ENCODE data around the gene OBSCN.

The OBSCN gene

DNA sequence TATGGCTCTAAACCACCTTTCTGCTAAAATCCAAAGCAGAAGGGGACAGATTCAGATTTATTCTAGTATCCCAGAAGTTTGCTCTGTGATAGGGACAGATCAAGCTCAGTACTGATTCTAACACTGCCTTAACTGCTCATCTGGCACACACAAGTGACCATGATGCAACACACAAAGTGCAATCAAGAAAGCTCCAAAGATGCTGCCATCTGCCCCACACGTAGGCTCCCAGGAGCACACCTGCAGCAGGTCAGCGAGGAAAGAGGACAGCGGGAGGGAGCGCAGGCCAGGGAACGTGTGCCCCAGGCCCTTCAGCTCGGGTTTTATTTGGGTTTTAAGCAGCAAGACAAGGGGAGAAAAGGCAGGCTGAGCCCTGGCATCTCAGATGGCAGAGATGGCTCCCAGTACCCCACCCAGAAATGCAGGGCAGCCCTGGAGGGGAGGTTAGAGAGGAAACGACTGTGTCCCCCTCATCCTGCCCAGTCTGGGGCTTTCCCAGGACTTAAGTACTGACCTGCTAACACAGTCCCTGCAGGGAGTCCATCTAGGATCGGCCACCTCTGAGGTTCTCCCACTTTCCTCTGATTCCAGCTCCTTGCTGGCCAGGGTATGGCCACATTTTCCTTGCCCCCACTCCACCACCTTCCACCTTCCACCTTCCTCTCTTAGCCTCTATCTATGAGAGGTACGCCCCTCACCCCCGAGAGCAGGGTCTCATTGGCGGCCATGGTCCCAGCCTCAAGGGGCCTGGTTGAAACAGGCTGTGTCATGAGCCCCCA, 197.5 kb downstream of the OBSCN start:
- no peak for DNase-seq

DNA sequence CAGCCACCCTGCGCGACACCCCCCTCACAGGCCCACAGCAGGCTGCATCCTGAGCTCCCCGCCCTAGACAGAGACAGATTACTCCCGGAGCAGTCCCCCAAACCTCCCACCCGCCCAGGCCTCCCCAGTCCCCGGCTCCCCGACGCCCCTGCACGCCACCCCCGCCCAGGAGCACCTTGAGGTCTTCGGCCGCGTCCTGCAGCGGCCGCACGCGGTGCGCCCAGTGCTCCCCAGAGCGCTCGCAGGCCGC, 198.1 kb downstream of the OBSCN start:
- no peak for DNase-seq

DNA sequence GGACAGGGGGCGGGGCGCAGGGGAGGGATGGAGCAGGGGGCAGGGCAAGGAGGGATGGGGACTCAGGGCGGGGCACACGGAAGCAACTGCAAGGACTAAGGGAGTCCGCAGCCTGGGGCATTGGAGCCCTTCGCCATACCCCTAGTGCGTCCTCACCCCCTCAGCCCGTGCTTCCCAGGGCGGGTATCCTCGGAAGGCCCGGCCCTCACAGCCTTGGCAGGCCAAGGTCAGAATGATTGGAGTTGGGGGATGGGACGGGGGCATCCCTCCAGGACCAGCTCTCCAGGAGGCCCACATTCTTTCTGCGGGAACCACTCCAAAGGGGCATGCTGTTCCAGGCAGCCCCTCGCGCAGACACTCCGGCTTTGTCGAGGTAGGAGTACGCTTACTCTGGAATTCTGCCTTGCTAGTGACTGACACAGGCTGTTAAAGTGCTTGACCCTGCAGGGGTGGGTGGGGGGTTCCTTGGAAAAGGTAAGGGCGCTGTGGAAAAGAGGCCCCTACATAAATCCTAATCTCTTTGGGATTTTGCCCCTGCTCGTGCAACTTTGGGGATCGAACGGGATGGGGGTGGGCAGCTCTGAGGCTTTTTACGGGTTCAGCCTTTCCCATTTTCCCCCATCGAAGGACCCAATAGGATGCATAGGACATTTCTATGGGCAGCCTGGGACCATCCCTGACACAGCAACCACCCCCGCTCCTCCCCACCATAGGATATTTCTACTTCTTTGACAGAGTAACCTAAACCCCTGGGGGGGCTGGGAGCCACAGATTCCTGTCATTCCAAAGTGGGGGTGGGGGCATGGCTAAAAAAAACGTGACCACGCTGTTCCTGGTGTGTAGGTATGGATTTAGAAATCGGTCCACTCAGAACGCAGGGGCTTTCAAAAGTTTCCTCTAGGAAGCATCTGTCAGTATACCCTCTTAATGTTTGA, 199.5 kb downstream of the OBSCN start:
- DNase-seq, result no peak

DNA sequence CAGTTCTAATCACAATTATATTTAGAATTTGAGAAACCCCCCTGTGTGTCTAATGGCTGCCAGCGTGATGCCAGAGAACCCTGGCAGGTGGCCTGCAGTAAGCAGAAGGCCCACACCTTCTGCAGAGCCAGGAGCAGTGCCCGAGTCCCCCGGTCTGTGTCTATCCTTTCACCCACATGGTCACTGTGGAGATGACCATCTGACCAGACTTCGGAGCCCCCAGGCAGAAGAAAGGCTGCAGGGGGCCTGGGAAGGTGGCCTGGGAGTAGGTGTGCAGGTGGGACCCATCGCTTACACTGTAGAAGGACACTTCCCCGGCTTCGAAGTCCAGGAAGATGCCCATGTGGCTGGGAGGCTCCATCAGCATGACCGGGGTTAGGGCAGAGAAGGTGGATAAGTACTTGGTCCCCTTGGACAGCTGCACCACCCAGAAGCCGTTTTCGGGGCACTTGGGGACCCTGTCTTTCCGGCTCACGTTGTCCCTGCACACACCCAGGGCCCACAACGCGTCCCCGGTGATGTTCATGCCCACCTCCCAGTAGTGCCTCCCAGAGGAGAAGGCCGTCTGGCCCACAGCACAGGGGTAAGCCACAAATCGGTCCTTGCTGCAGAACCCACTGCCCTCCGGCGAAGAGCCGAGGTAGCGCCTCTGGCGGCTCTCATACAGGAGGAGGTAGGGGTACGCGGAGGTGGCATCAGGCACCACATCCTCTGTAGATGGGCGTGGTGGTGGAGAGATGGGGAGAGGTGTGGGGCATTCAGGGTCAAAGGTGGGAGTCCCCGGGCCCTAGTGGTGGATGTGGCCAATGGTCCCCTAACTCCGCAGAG, 200.4 kb downstream of the OBSCN start:
- DNase-seq, result no peak

DNA sequence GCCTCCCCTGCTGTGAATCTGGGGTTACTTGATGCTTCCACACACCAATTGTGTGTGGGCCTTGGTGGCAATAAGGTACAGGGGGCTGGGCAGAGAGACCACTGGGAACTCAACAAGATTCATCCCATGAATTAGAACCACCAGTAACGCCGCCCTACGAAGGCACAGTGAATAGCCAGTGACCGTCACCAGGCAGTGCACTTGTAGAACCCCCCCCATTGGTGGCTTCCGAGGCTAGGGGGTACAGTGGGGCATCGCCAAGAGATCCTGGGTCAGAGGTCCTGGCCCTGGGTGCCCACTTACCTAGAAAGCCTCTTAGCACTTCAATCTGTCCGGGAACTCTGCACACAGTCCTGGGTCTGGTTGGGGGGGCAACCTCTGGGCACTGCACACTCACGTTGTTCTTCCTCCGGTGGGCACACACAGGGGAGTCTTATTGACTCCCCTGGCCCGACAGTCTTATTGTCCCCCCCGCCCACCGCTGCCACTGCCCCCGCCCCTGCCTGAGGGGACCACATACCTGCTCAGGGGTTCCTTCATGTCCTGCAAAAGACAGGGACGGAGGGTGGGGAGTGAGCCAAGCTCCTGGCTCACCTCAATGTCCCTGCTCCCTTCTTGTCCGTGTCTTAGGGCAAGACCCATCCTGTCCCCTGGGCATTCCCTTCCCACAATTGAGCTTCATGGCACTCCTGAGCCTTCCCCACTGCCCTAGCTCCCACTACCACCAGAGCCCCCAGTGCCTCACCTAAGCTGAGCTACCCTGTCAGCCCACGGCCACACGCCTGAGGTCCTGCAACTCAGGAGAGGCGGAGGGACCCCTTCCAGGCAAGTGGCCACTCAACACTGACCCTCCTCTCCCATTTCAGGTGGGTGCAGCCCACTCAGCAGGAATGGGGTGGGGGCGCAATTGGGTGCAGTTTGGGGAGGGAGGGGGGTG, 201.3 kb downstream of the OBSCN start:
- DNase-seq, result no peak

DNA sequence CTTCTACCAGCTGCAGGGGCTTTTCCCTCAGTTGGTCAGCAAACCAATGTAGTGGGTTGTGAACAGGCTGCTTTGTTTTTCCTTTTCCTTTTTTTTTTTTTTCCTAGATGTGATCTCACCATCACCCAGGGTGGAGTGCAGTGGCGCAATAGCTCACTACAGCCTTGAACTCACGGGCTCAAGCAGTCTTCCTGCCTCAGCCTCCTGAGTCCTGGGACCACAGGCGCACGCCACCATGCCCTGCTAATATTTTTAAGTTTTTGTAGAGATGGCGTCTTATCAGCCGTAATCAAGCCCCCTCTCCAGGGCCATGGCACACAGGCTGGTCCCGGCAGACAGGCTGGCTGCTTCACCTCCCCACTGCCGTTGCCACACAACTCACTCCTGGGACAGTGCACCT, 202.2 kb downstream of the OBSCN start:
- peak; percentile 11 to 30 for DNase-seq

DNA sequence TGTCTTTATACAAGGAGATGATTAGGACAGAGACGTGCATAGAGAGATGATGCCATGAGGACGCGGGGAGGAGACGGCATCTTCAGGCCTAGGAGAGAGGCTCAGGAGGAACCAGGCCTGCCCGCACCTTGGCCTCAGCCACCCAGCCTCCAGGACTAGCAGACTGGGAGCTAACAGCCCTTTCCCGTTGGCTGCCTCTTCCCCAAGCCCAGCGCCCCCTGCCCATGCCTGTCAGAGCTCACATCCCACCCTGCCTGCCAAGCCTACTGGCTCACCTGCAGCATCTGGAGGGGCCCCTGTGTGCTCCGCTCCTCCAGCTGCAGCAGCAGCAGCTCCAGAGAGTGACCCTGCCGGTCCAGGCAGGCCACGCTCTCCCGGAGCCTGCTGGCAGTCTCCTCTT, 202.8 kb downstream of the OBSCN start:
- DNase-seq, result no peak

DNA sequence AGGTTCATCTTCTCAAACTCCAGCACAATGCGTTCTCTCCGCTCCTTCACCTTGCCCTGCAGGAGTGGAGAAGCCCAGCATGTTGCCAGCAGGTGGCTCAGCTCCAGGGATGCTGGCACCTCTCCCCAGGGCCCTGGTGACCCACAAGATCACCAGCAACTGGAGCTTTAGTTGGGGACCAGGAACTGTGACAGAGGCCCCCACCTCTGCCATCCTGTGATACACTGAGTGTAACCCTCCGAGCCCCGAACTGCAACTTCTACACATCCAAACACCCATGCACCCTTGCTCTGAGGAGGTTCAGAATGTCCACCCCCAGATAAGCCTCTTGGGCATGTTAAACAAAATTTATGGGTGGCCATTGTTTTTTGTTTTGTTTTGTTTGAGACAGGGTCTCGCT, 203.3 kb downstream of the OBSCN start:
- no peak for DNase-seq

DNA sequence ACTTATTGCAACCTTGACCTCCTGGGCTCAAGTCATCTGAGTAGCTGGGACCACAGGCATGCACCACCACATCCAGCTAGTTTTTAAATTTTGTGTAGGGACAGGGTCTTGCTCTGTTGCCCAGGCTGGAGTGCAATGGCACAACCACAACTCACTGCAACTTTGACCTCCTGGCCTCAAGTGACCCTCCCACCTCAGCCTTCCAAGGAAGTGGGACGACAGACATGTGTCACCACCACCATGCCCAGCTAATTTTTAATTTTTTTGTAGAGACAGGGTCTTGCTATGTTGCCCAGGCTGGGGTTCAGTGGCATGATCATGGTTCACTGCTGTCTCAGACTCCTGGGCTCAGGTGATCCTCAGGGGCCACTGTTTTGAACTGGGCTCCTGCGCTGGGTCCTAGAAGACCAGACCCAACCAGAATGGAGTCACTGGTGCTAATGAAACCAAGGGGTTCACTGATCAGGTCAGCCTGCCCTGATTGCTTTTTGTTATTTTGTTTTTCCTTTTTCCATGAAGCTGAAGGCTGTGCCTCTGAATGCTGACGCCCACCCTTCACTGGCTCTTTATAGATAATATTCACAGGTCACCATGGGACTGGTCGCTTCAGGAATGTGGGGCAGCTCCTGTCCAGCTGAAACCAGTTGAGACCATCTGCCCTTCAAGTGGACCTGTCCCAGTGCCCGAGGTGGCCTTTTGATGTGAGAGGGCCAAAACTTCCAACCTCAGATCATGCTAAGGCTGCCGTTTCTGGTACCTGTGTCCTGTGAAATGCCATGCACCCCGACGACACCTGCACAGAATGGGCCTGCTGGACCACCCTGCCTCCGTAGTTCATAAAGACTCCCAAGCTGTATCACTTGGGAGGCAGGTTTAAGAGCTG, 203.9 kb downstream of the OBSCN start:
- no peak for DNase-seq

DNA sequence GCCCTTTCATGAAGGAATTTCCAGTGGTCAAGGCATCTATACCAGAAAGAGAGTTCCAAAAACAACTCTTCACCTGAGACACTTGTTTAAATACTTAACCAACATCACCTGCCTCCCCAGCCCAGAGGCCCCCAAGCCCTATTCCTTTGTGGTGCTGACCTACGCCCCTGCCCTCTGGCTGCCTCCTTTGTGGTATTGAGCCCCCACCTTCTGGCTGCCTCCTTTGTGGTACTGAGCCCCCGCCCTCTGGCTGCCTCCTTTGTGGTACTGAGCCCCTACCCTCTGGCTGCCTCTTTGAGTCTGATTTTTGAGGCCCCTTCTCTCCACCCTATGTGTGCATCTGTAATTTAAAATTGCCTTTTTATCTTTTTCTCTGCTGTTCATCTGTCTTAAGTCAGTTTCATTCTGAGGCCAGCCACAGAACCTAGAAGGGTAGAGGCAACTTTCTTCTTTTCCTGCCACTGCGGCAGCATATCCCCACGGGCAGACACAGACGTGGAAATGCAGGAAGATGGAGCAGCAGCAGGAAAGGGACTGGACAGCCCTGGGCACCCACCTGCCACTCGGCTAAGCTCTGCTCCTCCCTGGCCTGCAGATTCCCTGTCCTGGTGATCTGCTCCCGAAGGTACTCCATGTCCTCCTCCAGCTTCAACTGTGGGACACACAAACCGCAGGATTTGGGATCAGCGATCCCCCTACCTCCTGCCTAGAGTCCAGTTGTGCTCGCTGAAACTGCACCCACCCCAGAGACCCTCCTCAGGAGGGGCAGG, 205.6 kb downstream of the OBSCN start:
- DNase-seq, result no peak

DNA sequence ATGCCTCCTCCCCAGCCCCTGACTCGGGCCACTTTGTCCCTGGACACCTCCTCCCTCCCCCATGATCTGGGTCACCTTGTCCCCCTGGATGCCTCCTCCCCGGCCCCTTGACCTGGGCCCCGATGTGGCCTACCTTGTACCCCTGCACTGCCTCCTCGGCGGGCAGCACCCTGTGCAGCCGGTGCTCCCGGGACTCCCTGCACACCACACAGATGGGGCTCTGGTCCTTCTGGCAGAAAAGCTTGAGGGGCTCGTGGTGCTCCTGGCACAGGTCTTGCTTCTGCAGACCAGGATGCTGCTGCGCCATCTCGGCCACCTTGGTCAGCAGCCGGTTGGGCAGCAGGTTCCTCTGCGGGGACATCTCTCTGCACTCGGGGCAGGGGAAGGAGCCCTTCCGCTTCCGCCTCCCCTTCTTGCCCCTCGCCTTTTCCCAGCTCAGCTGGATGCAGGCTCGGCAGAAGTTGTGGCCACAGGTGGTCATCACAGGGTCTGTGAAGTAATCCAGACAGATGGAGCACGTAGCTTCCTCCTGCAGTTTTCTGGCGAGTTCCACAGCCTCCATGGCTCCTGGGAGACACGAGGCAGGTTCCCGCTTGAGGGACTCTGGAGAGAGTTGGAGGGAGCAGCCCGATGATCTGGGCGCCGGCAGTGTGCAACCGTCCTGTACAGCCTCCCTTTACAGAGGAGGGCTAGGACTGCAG, 206.8 kb downstream of the OBSCN start:
- no peak for DNase-seq

DNA sequence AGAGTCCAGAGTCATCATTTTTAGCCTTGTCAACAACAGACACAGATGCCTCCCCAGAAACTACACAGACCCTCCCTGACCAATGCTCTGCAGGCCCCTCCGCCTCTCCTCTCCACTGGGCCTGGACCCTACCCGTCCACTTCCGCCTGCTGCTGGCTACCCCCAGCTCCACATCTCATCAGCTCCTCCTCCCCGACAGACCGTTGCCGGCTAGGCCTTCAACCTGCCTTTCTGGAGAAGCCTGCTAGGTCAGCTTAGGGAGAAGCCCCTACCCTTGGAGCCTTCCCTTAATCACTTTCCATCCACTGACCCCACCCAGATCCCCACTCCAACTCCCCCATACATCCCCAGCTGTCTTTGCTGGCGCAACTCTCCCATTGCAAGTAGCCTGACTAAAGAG, 207.4 kb downstream of the OBSCN start:
- DNase-seq, result no peak

DNA sequence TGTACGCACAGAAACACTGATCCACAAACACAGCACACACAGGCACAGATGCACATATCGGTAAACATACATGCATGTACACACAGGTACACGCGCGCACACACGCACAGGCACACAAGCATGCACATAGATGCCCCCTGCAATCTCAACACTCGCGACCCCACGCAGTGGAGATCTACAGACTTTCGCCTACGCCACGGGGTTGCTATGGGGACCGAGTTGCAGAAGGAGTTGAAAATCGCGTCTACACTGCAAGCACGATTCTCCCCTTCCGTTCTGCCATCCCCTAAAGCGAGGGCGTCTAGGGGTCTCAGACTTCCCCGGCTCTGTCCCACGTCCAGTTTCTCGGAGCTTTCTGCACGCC, 208.0 kb downstream of the OBSCN start:
- DNase-seq, result no peak

DNA sequence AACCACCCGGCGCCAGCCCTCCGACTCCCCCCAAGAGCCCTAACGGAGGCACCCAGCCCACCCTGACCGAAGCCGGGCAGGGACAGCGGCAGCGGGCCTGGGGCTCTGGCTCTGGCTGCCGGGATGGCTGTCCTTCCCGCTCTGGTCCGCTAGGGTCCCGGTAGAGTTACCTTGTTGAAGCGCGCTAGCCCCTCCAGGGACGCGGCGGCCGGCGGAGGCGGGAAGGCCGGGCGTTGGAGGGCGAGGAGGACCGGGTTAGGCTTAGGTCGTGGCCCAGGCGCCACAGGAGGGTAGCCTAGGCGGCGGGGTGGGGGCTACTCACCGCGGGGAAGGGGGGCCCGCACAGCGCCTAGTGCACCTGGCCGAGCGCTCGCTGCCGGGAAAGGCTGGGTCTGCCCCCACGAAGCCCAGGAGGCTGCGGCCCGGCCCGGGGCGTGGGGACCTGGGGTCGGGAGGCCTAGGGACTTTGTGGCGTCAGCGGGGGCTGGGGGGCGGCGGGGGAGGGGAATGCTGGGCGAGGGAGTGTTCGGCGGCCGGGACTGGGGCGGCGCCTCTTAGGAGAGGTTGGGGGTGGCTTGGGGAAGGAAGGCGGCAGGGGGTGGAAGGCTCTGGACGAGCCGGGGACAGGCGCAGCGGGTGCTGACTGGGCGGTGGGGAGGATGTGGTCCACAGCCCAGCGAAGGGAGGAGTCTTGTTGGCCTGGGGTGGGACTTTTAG, 208.5 kb downstream of the OBSCN start, which contains the start of gene TRIM17:
Gene TRIM17, minus strand, starts transcription at position 645 of the 717 bp plus-strand sequence. CDS start 1,789 bp downstream, outside the sequence.
- no peak for DNase-seq

DNA sequence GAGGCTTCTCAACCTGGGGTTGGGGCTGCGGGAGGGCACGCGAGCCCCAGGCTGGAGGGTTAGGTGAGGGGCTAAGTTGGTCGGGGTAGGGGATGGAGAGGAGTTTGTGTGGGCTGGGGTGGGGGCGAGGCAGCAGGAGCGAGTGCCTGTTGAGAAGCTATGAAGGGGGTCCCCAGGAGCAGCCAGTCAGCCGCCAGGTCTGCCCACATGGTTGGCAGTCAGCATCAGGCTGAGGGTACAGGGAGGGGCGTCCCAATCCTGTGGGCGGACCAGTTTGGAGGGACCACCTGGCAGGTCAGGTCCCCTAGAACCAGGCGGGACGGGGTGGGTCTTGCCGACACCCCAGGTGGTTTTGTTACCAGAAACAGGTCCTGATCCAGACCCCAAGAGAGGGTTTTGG, 209.2 kb downstream of the OBSCN start:
- DNase-seq, result no peak

DNA sequence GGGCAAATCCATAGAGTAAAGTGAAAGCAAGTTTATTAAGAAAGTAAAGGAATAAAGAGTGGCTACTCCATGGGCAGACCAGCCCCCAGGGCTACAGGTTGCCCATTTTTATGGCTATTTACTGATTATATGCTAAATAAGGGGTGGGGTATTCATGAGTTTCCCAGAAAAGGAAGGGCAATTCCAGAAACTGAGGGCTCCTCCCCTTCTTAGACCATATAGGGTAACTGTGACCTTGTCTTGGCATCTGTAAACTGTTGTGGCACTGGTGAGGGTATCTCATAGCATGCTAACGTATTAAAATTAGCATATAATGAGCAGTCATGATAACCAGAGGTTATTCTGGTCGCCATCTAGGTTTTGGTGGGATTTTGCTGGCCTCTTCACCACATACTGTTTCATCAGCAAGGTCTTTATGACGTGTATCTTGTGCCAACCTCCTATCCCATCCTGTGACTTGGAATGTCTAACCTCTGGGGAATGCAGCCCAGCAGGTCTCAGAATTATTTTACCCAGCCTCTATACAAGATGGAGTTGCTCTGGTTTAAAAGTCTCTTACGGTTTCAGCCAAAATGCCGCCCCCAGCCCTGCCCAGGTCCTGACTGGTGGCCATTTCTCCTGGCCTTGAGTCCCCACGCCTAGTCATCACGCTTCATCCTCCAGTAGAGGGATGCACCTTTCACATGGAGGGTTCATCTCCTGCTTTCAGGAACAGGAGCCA, 209.8 kb downstream of the OBSCN start:
- DNase-seq, result no peak

DNA sequence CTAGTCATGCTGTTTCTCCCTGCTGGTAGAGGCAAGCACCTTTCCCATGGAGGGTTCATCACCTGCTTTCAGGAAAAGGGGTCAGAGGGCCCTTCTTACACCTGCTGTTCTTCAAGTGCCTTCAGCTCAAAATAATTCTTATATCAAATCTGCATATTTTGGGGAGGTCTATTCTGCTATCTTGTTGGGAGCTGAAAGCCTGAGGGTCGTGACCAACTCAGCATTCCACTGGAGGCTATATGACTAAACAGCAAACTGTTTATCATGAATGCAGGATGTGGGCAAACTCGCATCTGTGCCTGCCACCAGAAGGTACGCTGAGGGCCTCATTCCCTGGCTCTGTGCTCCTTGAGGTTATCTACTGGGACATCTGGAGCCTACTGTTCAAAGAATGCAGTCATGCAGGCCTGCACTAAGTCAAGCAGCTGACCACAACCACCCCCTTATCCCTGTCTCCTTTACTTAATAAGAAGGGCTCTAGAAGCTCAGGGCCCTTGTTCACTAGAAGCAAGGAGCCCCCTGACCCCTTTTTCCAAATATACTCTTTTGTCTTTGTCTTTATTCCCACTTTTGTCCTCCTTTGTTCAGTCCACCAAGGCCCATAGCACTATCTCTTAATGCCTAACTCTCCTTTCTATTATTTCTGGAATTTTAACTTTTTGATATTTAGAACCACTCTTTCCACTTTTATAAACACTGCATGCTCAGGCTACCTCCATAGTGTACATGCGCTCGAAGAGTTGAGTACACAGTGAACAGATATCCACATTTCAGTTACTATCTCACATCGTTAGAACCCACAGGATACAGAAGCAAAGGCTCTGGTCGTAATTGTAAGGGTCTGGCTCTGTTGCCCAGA, 213.4 kb downstream of the OBSCN start:
- DNase-seq, result no peak
